ENCODE results near the gene RTL5.

The RTL5 gene

DNA sequence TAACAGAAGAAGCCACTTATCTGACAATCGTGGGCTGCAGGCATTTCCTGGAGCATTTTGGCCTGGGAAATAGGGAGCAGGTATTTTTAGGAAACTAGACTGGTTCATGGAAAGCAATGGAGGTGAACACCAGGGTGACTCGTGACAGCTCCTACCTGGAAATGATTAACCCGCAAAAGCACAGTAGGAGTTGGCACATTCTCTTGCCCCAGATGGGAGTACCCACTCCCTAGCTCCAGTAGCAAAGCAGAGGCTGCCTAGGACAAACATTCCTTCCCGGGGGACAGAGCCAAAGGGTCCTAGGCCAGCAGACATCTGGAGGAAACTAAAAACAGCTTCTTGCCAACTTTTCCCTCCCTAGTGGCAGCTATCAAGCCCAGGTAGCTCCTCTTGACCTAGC lies 29.0 kb downstream of the RTL5 start:
- in situ Hi-C loops (cut with MboI; ENCODE audit: low pct_unique_long_range_greater_than_20kb, low sequenced_read_pairs, unreplicated experiment), result no loop called here
- TF ChIP-seq, protein P1, sequence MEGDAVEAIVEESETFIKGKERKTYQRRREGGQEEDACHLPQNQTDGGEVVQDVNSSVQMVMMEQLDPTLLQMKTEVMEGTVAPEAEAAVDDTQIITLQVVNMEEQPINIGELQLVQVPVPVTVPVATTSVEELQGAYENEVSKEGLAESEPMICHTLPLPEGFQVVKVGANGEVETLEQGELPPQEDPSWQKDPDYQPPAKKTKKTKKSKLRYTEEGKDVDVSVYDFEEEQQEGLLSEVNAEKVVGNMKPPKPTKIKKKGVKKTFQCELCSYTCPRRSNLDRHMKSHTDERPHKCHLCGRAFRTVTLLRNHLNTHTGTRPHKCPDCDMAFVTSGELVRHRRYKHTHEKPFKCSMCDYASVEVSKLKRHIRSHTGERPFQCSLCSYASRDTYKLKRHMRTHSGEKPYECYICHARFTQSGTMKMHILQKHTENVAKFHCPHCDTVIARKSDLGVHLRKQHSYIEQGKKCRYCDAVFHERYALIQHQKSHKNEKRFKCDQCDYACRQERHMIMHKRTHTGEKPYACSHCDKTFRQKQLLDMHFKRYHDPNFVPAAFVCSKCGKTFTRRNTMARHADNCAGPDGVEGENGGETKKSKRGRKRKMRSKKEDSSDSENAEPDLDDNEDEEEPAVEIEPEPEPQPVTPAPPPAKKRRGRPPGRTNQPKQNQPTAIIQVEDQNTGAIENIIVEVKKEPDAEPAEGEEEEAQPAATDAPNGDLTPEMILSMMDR (IDR thresholded peaks at IDR 0.05; ENCODE audit: extremely low read depth, insufficient read depth, missing control alignments), result no peak
- no peak for DNase-seq (ENCODE audit: low spot score)

DNA sequence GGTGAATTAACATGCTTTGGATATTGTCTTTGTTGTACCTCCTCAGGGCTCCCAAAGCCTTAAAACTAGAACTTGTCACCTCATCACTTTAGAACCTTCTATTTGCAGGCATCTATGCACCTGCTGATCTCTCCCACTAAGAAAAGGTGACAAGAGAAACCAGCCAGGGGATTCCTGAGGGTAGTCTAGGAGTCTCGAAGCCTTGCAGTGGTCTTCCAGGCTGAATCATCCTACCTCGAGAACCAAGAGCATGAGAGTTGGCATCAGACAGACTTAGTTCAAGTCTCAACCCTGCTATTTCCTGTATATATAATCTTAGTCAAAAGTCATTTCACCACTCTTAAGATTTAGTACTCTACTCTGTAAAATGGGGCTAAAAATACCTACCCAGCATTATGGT lies 29.6 kb downstream of the RTL5 start:
- no peak for DNase-seq (ENCODE audit: low spot score)
- in situ Hi-C loops (cut with MboI; ENCODE audit: low pct_unique_long_range_greater_than_20kb, low sequenced_read_pairs, unreplicated experiment), result no loop called here
- TF ChIP-seq, protein P1 (IDR thresholded peaks at IDR 0.05; ENCODE audit: extremely low read depth, insufficient read depth, missing control alignments), result no peak

DNA sequence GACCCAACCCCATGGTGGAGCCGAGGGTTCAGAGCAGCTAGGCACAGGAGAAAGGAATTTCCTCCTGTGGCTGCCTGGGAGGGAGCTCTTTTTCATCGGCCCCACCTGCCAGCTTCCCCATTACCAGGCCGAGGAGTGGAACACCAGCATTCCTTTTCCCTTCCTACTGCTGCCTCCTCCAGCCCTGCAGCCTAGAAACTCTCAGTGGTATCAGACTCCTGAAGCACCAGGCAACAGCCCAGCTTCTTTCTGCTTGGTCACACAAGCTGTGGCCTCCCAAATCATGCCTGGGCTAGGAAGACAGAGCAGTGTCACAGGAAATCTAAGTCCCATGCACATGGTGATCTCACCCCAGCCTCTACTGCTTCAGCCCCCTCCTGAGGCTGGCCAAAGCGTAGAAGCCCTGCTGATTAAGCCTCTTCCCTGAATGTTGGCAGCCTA lies 30.1 kb downstream of the RTL5 start:
- in situ Hi-C loops (cut with MboI; ENCODE audit: low pct_unique_long_range_greater_than_20kb, low sequenced_read_pairs, unreplicated experiment), result no loop called here

DNA sequence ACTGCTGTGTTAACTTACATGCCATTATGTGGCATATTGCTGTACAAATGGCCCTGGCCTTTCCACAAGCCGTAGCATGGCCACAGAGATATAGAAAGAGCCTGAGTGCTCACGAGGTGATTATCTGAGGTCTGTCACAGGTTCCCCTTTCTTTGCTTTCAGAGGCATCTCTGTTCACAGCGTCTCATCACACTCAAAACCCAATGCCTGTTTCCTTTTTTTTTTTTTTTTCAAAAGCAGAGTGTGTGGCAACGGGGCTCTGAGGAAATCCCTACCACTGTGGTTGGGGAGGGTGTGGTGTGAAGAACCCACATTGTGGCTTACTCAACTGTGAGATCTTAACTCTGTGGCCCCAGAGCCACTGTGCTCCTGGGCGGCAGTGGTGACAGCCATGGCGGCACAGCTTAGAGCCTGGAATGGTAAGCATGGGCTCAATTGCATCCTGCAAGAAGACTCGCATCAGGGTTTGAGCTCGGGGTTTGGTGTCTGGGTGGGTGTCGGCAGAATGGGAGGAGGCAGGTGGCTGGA lies 30.8 kb downstream of the RTL5 start:
- in situ Hi-C loops (cut with MboI; ENCODE audit: low pct_unique_long_range_greater_than_20kb, low sequenced_read_pairs, unreplicated experiment), result no loop called here
- TF ChIP-seq, protein P1 (IDR thresholded peaks at IDR 0.05; ENCODE audit: extremely low read depth, insufficient read depth, missing control alignments), result no peak
- DNase-seq (ENCODE audit: low spot score), result peak; percentile 54

More for the DNA sequence above, 30.1 kb downstream of the RTL5 start:
- DNase-seq (ENCODE audit: low spot score), result no peak
- TF ChIP-seq, protein P1 (IDR thresholded peaks at IDR 0.05; ENCODE audit: extremely low read depth, insufficient read depth, missing control alignments), result no peak

DNA sequence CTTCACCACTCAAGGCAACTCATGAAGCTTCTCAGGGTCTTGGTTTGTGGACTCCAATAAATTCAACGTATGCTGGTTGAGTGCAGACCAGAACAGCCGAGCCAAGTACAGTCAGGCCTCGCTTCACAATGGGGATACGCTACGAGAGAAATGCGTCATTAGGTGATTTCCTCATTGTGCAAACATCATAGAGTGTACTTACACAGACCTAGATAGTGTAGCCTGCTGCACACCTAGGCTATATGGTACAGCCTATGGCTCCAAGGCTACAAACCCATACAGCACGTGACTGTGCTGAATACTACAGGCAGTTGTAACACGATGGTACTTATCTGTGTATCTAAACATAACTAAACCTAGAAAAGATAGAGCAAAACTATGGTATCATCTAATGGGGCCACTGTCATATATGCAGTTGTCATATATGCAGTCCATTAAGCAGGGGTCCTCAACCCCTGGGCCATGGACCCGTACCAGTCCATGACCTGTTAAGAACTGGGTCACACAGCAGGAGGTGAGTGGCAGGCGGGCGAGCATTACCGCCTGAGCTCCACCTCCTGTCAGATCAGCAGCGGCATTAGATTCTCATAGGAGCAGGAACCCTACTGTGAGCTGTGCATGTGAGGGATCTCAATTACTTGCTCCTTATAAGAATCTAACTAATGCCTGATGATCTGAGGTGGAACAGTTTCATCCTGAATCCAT lies 31.5 kb downstream of the RTL5 start:
- in situ Hi-C loops (cut with MboI; ENCODE audit: low pct_unique_long_range_greater_than_20kb, low sequenced_read_pairs, unreplicated experiment), result no loop called here
- no peak for DNase-seq (ENCODE audit: low spot score)
- TF ChIP-seq, protein P1 (IDR thresholded peaks at IDR 0.05; ENCODE audit: extremely low read depth, insufficient read depth, missing control alignments), result no peak

DNA sequence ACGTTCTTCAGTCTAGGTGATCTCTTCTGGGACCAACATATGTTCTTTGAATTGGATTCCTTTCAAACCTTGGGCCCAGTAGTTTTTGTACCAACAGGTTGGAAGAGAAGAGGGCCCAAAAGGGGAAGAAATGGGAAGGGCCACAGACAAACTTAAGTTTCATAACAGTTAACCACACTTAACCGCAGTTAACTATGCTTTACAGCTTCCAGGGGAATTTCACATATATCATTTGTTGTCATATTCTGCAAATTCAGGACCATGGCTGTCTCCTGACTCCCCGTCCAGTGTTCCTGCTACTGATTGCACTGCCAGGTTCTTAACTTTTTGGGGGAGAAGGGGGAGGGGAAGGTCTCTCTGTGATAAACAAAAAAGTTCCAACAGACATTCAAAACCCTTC lies 34.6 kb downstream of the RTL5 start:
- TF ChIP-seq, protein P1 (IDR thresholded peaks at IDR 0.05; ENCODE audit: extremely low read depth, insufficient read depth, missing control alignments), result no peak
- in situ Hi-C loops (cut with MboI; ENCODE audit: low pct_unique_long_range_greater_than_20kb, low sequenced_read_pairs, unreplicated experiment), result no loop called here
- no peak for DNase-seq (ENCODE audit: low spot score)
